ENCODE data around the gene NR3C2.

Gene NR3C2

GRCh38 chr4:148034813-148035212 is 407.4 kb downstream of the NR3C2 start:
- DNase-seq (ENCODE audit: low read depth), result no peak
- TF ChIP-seq, protein P1, sequence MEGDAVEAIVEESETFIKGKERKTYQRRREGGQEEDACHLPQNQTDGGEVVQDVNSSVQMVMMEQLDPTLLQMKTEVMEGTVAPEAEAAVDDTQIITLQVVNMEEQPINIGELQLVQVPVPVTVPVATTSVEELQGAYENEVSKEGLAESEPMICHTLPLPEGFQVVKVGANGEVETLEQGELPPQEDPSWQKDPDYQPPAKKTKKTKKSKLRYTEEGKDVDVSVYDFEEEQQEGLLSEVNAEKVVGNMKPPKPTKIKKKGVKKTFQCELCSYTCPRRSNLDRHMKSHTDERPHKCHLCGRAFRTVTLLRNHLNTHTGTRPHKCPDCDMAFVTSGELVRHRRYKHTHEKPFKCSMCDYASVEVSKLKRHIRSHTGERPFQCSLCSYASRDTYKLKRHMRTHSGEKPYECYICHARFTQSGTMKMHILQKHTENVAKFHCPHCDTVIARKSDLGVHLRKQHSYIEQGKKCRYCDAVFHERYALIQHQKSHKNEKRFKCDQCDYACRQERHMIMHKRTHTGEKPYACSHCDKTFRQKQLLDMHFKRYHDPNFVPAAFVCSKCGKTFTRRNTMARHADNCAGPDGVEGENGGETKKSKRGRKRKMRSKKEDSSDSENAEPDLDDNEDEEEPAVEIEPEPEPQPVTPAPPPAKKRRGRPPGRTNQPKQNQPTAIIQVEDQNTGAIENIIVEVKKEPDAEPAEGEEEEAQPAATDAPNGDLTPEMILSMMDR (conservative IDR thresholded peaks at IDR 0.05; ENCODE audit: low read depth, low read length), result no peak

GRCh38 chr4:148030193-148030873 is 411.9 kb downstream of the NR3C2 start:
- H3K4me3 ChIP-seq (ENCODE audit: low read length), result no peak overlapping the region
- TF ChIP-seq, protein P1 (conservative IDR thresholded peaks at IDR 0.05; ENCODE audit: low read depth, low read length), result no peak
- DNase-seq (ENCODE audit: low read depth), result no peak

More at GRCh38 chr4:148034813-148035212, 407.4 kb downstream of the NR3C2 start:
- H3K4me3 ChIP-seq (ENCODE audit: low read length), result no peak overlapping the region

GRCh38 chr4:148029781-148030180 is 412.4 kb downstream of the NR3C2 start:
- H3K4me3 ChIP-seq (ENCODE audit: low read length), result no peak overlapping the region
- TF ChIP-seq, protein P1 (conservative IDR thresholded peaks at IDR 0.05; ENCODE audit: low read depth, low read length), result no peak
- DNase-seq (ENCODE audit: low read depth), result no peak
